Left ventricle myocardium inferior (tissue), 1 donor: ENCODE results near the gene BCAP31. TPM values are rescaled to one million over a fixed set of nuclear protein-coding genes. Genes with fewer than 3 reads are reported as not detected.
"Not testable (repeated sequence)": the region's sequence is repeated elsewhere in the genome, so short reads cannot be mapped to it uniquely, and the experiment has no call there.

Source experiments
- DNase-seq: peaks from one replicate; pipeline ENCODE4 v3.0.0-alpha.2; 2020
- H3K27ac ChIP-seq: fragments of 200-600 bp; replicated peaks from 2 replicates; pipeline ENCODE4 v1.8.0; 2021
- H3K27me3 ChIP-seq: fragments of 200-600 bp; 2 replicates; pipeline ENCODE4 v1.8.0; 2021; ENCODE audit warnings: low read depth
- H3K36me3 ChIP-seq: fragments of 200-600 bp; 2 replicates; pipeline ENCODE4 v1.8.0; 2021
- H3K4me1 ChIP-seq: fragments of 200-600 bp; 2 replicates; pipeline ENCODE4 v1.8.0; 2021
- H3K4me3 ChIP-seq: fragments of 200-600 bp; 2 replicates; pipeline ENCODE4 v1.8.0; 2021; ENCODE audit warnings: mild to moderate bottlenecking, moderate library complexity
- H3K9me3 ChIP-seq: fragments of 200-600 bp; replicated peaks from 2 replicates; pipeline ENCODE4 v1.8.0; 2021
- intact Hi-C: fragments of 100-400 bp; cut with micrococcal nuclease; formaldehyde crosslinking; loops from one replicate; pipeline ENCODE4 v1.11.0; 2022
- total RNA-seq: library from RNA; stranded (reverse); fragmentation: NEBNext Ultra II Directional; extraction: Animal tissue kit (Norgen Biotek cat#: 25700); gene quantifications from one replicate; pipeline ENCODE4 v1.2.1, GENCODE V29; 2021
- TF ChIP-seq, protein P1 (sequence below): fragments of 200-600 bp; IDR thresholded peaks from 2 replicates; pipeline ENCODE4 v1.8.0; 2021; ENCODE audit warnings: antibody characterized with exemption, mild to moderate bottlenecking, borderline replicate concordance
- donor health status: DM: no; HTN: yes; CAD: no; lungs with severe emphysema.

The BCAP31 gene
- total RNA-seq, 1 donor from 2014 or later = 80.8 TPM

GRCh38 chrX:153763298-153763932 lies 39.2 kb upstream of the BCAP31 start:
- no peak overlapping the region for H3K27ac ChIP-seq
- TF ChIP-seq, protein P1, sequence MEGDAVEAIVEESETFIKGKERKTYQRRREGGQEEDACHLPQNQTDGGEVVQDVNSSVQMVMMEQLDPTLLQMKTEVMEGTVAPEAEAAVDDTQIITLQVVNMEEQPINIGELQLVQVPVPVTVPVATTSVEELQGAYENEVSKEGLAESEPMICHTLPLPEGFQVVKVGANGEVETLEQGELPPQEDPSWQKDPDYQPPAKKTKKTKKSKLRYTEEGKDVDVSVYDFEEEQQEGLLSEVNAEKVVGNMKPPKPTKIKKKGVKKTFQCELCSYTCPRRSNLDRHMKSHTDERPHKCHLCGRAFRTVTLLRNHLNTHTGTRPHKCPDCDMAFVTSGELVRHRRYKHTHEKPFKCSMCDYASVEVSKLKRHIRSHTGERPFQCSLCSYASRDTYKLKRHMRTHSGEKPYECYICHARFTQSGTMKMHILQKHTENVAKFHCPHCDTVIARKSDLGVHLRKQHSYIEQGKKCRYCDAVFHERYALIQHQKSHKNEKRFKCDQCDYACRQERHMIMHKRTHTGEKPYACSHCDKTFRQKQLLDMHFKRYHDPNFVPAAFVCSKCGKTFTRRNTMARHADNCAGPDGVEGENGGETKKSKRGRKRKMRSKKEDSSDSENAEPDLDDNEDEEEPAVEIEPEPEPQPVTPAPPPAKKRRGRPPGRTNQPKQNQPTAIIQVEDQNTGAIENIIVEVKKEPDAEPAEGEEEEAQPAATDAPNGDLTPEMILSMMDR = no peak
- H3K4me1 ChIP-seq = peaks cover 22% of the 10 kb centered on the region
- intact Hi-C loops = loop anchor here (5.0 kb wide), 1 partner anchor 189 kb away; no protein-coding TSS in a partner anchor
- no peak overlapping the region for H3K4me3 ChIP-seq
- H3K36me3 ChIP-seq = no peaks in the 10 kb centered on the region
- no peaks in the 10 kb centered on the region for H3K9me3 ChIP-seq
- no peak for DNase-seq
- H3K27me3 ChIP-seq = no peaks in the 10 kb centered on the region

- intact Hi-C loops = loop anchor here (5.0 kb wide), 1 partner anchor 190 kb away; no protein-coding TSS in a partner anchor
- Histone ChIP-seq H3K9me3 (no peaks in the 10 kb centered on the region), H3K27me3 (no peaks in the 10 kb centered on the region), H3K36me3 (no peaks in the 10 kb centered on the region), H3K27ac (no peak overlapping the region), H3K4me3 (no peak overlapping the region), H3K4me1 (peaks cover 22% of the 10 kb centered on the region)
- DNase-seq = no peak
- TF ChIP-seq, protein P1 = no peak
Observed at GRCh38 chrX:153762626-153763173, 38.5 kb upstream of the BCAP31 start.

GRCh38 chrX:153761863-153762262 lies 37.7 kb upstream of the BCAP31 start:
- H3K4me1 ChIP-seq = peaks cover 22% of the 10 kb centered on the region
- intact Hi-C loops = loop anchor here (5.0 kb wide), 1 partner anchor 190 kb away; no protein-coding TSS in a partner anchor
- no peak overlapping the region for H3K4me3 ChIP-seq
- no peaks in the 10 kb centered on the region for H3K36me3 ChIP-seq
- H3K27ac ChIP-seq = no peak overlapping the region
- no peak for DNase-seq
- no peaks in the 10 kb centered on the region for H3K9me3 ChIP-seq
- TF ChIP-seq, protein P1 = no peak
- H3K27me3 ChIP-seq = no peaks in the 10 kb centered on the region

- Histone ChIP-seq H3K9me3 (no peaks in the 10 kb centered on the region), H3K27ac (no peak overlapping the region), H3K4me3 (no peak overlapping the region), H3K36me3 (no peaks in the 10 kb centered on the region), H3K27me3 (no peaks in the 10 kb centered on the region), H3K4me1 (no peaks in the 10 kb centered on the region)
- TF ChIP-seq, protein P1 = no peak
- DNase-seq = no peak
- intact Hi-C loops = no loop called here
Observed at GRCh38 chrX:153755136-153755535, 30.9 kb upstream of the BCAP31 start.

- no peaks in the 10 kb centered on the region for H3K9me3 ChIP-seq
- H3K4me1 ChIP-seq = peaks cover under 1% of the 10 kb centered on the region
- DNase-seq = no peak
- no peaks in the 10 kb centered on the region for H3K27me3 ChIP-seq
- H3K4me3 ChIP-seq = no peak overlapping the region
- H3K36me3 ChIP-seq = no peaks in the 10 kb centered on the region
- TF ChIP-seq, protein P1 = no peak
- intact Hi-C loops = no loop called here
- no peak overlapping the region for H3K27ac ChIP-seq
Observed at GRCh38 chrX:153750127-153750774, 26.1 kb upstream of the BCAP31 start.

DNA sequence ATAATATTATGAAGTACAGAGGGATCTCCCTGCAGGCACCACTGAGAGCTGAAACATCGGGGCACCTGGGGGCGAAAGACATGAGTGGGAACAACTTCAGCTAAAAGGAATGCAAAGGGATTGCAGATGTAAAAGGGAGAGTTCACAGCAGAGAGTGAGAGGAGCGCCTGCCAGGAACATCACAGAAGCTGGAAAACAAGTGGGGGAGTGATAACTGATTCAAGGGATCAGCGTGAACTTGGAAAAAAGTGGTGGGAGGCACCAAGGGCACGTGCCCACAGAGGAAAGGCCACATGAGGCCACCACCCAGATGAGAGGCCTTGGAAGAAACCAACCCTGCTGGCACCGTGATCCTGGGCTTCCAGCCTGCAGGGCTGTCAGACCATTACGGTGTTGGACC lies 24.8 kb upstream of the BCAP31 start:
- DNase-seq, H3K36me3 ChIP-seq, H3K9me3 ChIP-seq, H3K27me3 ChIP-seq, intact Hi-C loops, H3K4me3 ChIP-seq, H3K27ac ChIP-seq: not testable (repeated sequence)
- H3K4me1 ChIP-seq = peaks cover 13% of the 10 kb centered on the region

DNA sequence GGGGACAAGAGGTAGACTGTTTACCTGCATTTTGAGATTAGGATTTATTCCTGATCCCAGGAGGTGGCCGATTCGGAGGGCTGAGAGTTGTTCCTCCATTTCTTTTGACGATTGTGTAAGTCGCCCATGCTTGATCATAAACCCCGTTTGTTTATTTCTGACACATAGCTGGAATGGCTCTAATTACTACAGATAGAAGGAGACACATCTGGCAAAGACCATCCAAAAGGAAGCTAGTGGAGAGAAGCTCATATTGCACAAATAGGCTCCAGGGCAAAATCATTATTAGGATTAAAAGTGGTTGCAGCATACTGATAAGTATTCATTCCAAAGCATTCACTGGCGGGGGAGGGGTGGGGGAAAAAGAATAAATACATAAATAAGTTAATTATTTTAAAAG lies 22.8 kb upstream of the BCAP31 start:
- H3K27ac ChIP-seq, intact Hi-C loops, H3K4me3 ChIP-seq, H3K36me3 ChIP-seq, H3K27me3 ChIP-seq, DNase-seq, H3K9me3 ChIP-seq: not testable (repeated sequence)
- peaks cover 17% of the 10 kb centered on the region for H3K4me1 ChIP-seq
